Measurements from ENCODE around the gene NOD2. TPM values are rescaled to one million over a fixed set of nuclear protein-coding genes. Genes with fewer than 3 reads are reported as not detected.

Gene NOD2
- total and polyA plus RNA-seq, 11 donors: 0.21 to 6.5 (median 0.74) TPM

GRCh38 chr16:50742576-50743200, 49.3 kb downstream of the NOD2 start:
- peak overlapping the region; percentile 70 to 96 (median 92) for H3K4me3 ChIP-seq
- peaks cover 3 to 51% (median 19%) of the 10 kb centered on the region in 12 donors for H3K4me1 ChIP-seq
- ATAC-seq: no peak
- 1 to 3% (median 2%) methylated on average over 10 to 28 of the region's 28 CpGs for WGBS, 4 donors
- H3K27me3 ChIP-seq: no peaks in the 10 kb centered on the region
- H3K27ac ChIP-seq: peak overlapping the region in 11 of 12 donors; percentile 76 to 97 (median 87)
- no peaks in the 10 kb centered on the region for H3K9me3 ChIP-seq
- peak in 4 of 5 donors; percentile 30 to 69 (median 38) for DNase-seq
- TF ChIP-seq CTCF (IDR thresholded peaks at IDR 0.05) (no peak), POLR2A (IDR thresholded peaks at IDR 0.05) (no peak)
- H3K36me3 ChIP-seq: peaks cover 0 to 23% (median 0%) of the 10 kb centered on the region in 9 donors
- intact Hi-C loops (cut with DNase I): loop anchor here in 7 of 10 donors (2.0 to 10.0 kb wide), 5 partner anchors 40 to 78 kb away; partner anchors contain the start of gene NOD2 (in 1 of the 7)

GRCh38 chr16:50743581-50744225, 50.3 kb downstream of the NOD2 start:
- peak overlapping the region in 5 of 12 donors; percentile 92 to 96 (median 95) for H3K4me3 ChIP-seq
- peaks cover 3 to 56% (median 25%) of the 10 kb centered on the region in 12 donors for H3K4me1 ChIP-seq
- intact Hi-C loops (cut with DNase I): loop anchor here in 7 of 10 donors (2.0 to 10.0 kb wide), 5 partner anchors 41 to 79 kb away; partner anchors contain the start of gene NOD2 (in 1 of the 7)
- peak overlapping the region in 3 of 12 donors; percentile 89 to 97 (median 91) for H3K27ac ChIP-seq
- ATAC-seq (no peak), DNase-seq (no peak)
- H3K36me3 ChIP-seq: peaks cover 0 to 25% (median 0%) of the 10 kb centered on the region in 9 donors
- H3K9me3 ChIP-seq: no peaks in the 10 kb centered on the region
- TF ChIP-seq CTCF (IDR thresholded peaks at IDR 0.05) (no peak), POLR2A (IDR thresholded peaks at IDR 0.05) (no peak)
- 69 to 79% (median 75%) methylated on average over 3 of the region's 3 CpGs for WGBS, 4 donors
- no peaks in the 10 kb centered on the region for H3K27me3 ChIP-seq

- WGBS, 4 donors: 65 to 75% (median 68%) methylated on average over 3 of the region's 3 CpGs
- Histone ChIP-seq H3K9me3 (no peaks in the 10 kb centered on the region), H3K4me3 (peak overlapping the region in 1 of 12 donors; percentile 92), H3K27me3 (no peaks in the 10 kb centered on the region), H3K27ac (peak overlapping the region in 1 of 12 donors; percentile 97), H3K4me1 (peaks cover 3 to 59% (median 26%) of the 10 kb centered on the region in 12 donors), H3K36me3 (peaks cover 0 to 36% (median 4%) of the 10 kb centered on the region in 9 donors)
- intact Hi-C loops (cut with DNase I): loop anchor here in 9 of 10 donors (5.0 to 10.0 kb wide), 5 partner anchors 43 to 78 kb away; partner anchors contain the start of gene NOD2 (in 1 of the 9)
- no peak for ATAC-seq
- DNase-seq: no peak
- TF ChIP-seq CTCF (IDR thresholded peaks at IDR 0.05) (no peak), POLR2A (IDR thresholded peaks at IDR 0.05) (no peak)
Measured at GRCh38 chr16:50744881-50745280, 51.5 kb downstream of the NOD2 start.

- no peak for ATAC-seq
- Histone ChIP-seq H3K27ac (peak overlapping the region in 1 of 12 donors; percentile 97), H3K36me3 (peaks cover 0 to 44% (median 10%) of the 10 kb centered on the region in 9 donors), H3K27me3 (no peaks in the 10 kb centered on the region), H3K4me1 (peaks cover 3 to 67% (median 29%) of the 10 kb centered on the region in 12 donors), H3K9me3 (no peaks in the 10 kb centered on the region), H3K4me3 (peak overlapping the region in 1 of 12 donors; percentile 92)
- intact Hi-C loops (cut with DNase I): loop anchor here in 4 of 10 donors (5.0 to 10.0 kb wide), 3 partner anchors 51 to 79 kb away; partner anchors contain the start of gene NOD2 (in 1 of the 4)
- TF ChIP-seq POLR2A (IDR thresholded peaks at IDR 0.05) (no peak), CTCF (IDR thresholded peaks at IDR 0.05) (no peak)
- 89 to 96% (median 92%) methylated on average over 4 of the region's 4 CpGs for WGBS, 4 donors
- DNase-seq: no peak
Measured at GRCh38 chr16:50745940-50746339, 52.5 kb downstream of the NOD2 start.

Measured in heart left ventricle (tissue), 16 donors.